GM18505 (cell line): ENCODE data around the gene RXFP1.
A peak's percentile ranks its signal among the peaks of the same experiment; 100 is the strongest.
"Not testable (repeated sequence)": the region's sequence is repeated elsewhere in the genome, so short reads cannot be mapped to it uniquely, and the experiment has no call there.

Experiments used
- ATAC-seq: cut with Tn5 transposase; IDR thresholded peaks from one replicate; pipeline ENCODE4 v1.9.1; 2021; ENCODE audit not compliant: unreplicated experiment
- POLR2A ChIP-seq: IDR thresholded peaks from 4 replicates; pipeline ENCODE4 v1.6.1; 2011; ENCODE audit warnings: borderline replicate concordance; ENCODE audit not compliant: insufficient read depth, insufficient read length; ENCODE audit errors: extremely low read depth

The RXFP1 gene

GRCh38 chr4:158609116-158609515 is 87.4 kb downstream of the RXFP1 start:
- no peak for TF ChIP-seq POLR2A
- no peak for ATAC-seq

- peak; percentile 96 for ATAC-seq
- TF ChIP-seq POLR2A, result no peak
Measured at GRCh38 chr4:158610790-158611189, 89.1 kb downstream of the RXFP1 start.

- ATAC-seq, result no peak
- TF ChIP-seq POLR2A, result no peak
Measured at GRCh38 chr4:158613046-158613445, 91.4 kb downstream of the RXFP1 start.

DNA sequence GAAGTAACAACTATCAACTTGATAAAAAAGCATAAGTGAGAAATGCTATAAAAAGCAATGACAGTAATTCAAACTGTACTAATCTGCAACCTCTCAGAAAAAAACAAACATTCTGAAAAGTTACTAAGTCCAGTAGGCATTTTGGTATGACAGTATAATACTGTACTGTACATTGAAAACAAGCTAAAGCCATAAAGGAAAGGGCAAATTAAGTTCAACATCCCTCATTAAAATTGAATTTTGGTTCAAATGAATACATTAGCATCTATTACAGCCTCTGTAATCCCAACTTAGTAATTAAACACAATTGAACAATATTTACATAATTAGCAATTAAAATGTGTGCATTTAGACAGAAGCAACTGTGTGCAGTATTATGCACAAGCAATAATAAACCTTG is 96.3 kb downstream of the RXFP1 start:
- no peak for TF ChIP-seq POLR2A
- no peak for ATAC-seq

DNA sequence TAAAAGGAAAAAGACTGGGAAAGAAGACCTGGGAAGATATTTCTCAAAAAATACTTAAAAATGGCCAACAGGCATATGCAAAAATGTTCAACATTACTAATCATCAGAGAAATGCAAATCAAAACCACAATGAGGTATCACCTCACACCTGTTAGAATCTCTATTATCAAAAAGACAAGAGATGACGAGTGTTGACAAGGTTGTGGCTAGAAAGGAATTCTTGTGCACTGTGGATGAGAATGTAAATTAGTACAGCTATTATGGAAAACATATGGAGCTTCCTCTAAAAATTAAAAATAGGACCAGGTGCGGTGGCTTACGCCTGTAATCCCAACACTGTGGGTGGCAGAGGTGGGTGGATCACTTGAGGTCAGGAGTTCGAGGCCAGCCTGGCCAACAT is 100.0 kb downstream of the RXFP1 start:
- TF ChIP-seq POLR2A, result no peak
- no peak for ATAC-seq

DNA sequence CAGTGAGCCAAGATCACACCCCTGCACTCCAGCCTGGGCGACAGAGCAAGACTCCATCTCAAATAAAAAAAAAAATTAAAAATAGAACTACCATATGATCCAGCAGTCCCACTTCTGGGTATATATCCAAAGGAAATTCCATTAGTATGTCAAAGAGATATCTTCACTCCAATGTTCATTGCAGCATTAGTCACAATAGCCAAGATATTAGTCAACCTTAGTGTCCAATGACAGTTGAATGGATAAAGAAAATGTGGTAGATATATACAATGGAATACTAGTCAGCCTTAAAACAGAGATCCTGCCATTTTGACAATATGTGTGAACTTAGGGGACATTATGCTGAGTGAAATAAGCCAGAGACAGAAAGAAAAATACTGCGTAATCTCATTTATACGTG is 100.6 kb downstream of the RXFP1 start:
- no peak for ATAC-seq
- TF ChIP-seq POLR2A, result no peak

DNA sequence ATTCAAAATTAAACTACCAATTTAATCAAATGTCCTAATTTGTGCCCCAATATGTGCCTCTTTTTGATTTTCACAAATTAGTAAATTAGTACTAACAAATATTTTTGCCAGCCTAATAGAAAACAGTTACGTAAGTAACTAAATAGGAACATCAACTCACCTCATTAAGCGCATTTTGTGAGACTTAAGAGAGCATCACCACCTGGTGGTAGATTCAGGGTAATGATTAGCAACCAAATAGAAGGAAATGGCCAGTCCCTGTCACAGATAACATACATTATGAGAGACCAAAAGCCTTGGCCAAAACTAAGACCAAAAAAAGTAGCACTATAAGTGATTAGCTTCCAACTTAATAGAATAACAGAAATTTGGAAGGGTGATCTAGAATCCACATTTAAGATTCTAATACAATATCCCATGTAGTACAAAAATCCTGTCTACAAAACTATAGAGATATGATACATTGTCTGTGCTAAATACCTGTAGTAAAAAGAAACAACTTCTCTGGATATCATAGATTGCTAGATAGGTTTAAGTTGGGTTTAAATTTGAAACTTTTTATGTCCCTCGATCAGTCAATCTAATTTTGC is 103.3 kb downstream of the RXFP1 start:
- ATAC-seq, result peak; percentile 91
- TF ChIP-seq POLR2A, result no peak

- no peak for ATAC-seq
Measured at GRCh38 chr4:158625544-158625943, 103.9 kb downstream of the RXFP1 start.

GRCh38 chr4:158630893-158631292 is 109.2 kb downstream of the RXFP1 start:
- no peak for ATAC-seq
- TF ChIP-seq POLR2A, result no peak

More at GRCh38 chr4:158625544-158625943, 103.9 kb downstream of the RXFP1 start:
- no peak for TF ChIP-seq POLR2A

- TF ChIP-seq POLR2A, result no peak
- ATAC-seq, result no peak
Measured at GRCh38 chr4:158636619-158637018, 114.9 kb downstream of the RXFP1 start.

DNA sequence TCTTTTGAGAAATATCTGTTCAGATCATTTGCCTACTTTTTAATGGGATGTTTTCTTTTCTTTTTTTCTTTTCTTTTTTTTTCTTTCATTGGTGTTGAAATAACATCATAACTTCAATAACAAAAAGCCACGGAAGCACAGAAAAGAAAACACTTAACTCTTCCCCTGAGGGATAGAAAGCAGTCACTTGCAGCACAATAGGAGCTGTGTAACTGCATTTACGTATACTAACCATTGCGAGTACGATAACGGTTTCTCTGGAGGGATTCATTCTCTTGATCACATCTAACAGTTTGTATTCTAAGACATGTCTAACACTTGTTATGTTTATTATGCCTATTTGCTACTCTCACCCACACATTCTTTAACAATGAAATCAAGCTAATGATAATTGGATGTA is 122.7 kb downstream of the RXFP1 start:
- no peak for ATAC-seq
- no peak for TF ChIP-seq POLR2A

GRCh38 chr4:158644760-158645159 is 123.1 kb downstream of the RXFP1 start:
- ATAC-seq, result no peak
- no peak for TF ChIP-seq POLR2A

- no peak for ATAC-seq
- no peak for TF ChIP-seq POLR2A
Measured at GRCh38 chr4:158649111-158649680, 127.5 kb downstream of the RXFP1 start.

DNA sequence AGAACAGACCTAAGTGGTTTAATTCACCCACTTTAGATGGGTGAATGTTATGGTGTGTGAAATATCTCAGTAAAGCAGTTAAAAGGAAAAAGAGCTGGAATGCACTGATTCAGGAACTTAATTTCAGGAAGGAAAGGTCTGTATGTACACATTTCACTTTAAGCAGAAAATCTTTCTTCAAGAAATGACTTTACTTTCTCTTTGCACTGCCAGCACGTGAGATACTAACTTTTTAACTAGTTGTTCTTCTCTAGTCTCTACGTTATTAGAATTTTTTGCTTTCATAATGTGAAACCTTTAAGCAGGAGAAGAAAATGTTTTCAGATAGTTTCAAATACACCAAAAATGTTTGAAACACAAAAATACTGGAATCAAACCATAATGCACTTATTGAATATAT is 131.2 kb downstream of the RXFP1 start:
- ATAC-seq, result no peak
- no peak for TF ChIP-seq POLR2A

- no peak for ATAC-seq
- TF ChIP-seq POLR2A, result no peak
Measured at GRCh38 chr4:158656439-158656838, 134.8 kb downstream of the RXFP1 start.

DNA sequence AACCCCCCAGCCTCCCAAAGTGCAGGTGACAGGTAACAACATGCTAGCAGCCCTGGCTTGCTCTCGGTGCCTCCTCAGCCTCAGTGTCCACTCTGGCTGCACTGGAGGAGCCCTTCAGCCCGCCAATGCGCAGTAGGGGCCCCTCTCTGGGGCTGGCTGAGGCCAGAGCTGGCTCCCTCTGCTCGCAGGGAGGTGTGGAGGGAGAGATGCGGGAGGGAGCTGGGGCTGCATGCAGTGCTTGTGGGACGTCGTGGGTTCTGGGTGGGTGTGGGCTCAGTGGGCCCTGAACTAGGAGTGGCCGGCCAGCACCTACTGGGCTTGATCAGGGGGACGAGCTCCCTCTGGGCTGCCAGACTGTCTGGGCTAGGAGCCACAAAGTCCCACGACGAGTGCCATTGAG is 135.6 kb downstream of the RXFP1 start:
- no peak for ATAC-seq

DNA sequence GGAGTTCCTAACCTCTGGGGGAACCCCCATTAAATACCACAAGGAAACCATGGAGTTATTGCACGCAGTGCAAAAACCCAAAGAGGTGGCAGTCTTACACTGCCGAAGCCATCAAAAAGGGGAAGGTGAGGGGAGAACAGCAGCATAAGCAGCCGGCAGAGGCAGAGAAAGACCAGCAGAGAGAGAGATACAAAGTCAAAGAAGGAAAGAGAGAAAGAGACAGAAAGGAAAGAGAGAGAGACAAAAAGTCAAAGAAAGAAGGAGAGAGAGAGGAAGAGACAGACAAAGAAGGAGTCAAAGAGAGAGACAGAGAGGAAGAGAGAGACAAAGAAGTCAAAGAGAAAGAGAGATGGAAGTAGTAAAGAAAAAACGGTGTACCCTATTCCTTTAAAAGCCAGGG is 141.6 kb downstream of the RXFP1 start:
- ATAC-seq, result not testable (repeated sequence)

More for the DNA sequence above, 135.6 kb downstream of the RXFP1 start:
- TF ChIP-seq POLR2A, result no peak

DNA sequence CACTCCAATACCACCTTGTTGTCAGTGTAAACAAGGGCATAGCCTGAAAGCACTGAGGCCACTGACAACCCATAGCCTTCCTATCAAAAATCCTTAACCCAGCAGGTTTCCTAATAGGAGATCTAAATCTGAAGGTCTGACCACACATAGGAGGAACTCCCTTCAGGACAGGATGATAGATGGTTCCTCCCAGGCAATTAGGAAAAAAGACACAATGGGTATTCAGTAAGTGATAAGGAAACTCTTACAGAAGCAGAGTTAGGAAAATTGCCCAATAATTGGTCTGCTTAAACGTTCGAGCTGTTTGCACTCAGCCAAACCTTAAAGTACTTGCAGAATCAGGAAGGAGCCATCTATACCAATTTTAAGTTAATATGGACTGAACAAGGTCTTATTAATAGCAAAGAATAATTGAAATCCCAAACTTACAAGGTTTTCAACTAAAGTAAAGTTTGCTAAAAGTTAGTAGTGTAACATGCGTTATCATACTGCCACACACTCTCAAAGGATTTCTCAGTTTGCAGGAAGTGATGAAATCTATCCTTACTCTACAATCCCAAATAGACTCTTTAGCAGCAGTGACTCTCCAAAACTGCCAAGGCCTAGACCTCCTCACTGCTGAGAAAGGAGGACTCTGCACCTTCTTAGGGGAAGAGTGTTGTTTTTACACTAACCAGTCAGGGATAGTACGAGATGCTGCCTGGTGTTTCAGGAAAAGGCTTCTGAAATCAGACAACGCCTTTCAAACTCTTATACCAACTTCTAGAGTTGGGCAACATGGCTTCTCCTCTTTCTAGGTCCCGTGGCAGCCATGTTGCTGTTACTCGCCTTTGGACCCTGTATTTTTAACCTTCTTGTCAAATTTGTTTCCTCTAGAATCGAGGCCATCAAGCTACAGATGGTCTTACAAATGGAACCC is 142.3 kb downstream of the RXFP1 start:
- ATAC-seq, result not testable (repeated sequence)
